Gastrocnemius medialis (tissue), 4 donors: ENCODE results near the gene MCL1. TPM values are rescaled to one million over a fixed set of nuclear protein-coding genes. Genes with fewer than 3 reads are reported as not detected.

Experiments
- ATAC-seq, 2 donors: fragments of 150-250 bp; one replicate each; pipeline ENCODE4 v1.9.1; 2016
- DNase-seq, 2 donors: peaks; one replicate each; pipeline ENCODE4 v3.0.0-alpha.2; 2019
- H3K27ac ChIP-seq, 4 donors: fragments of 200-600 bp; sonication (generic); 1 replicate in 1 of 4; 2 replicates in 3 of 4; pipeline ENCODE4 v1.5.1; 2016 to 2018; ENCODE audit warnings: mild to moderate bottlenecking in 2 of 4, moderate library complexity in 1 of 4
- H3K27me3 ChIP-seq, 3 donors: fragments of 200-600 bp; sonication (generic) in 2 of 3; 1 replicate in 1 of 3; 2 replicates in 2 of 3; pipeline versions ENCODE4 v1.5.1 to v1.6.0; 2016 to 2019; ENCODE audit warnings: mild to moderate bottlenecking in 1 of 3, moderate library complexity in 1 of 3
- H3K36me3 ChIP-seq, 2 donors: fragments of 200-600 bp; sonication (generic) in 1 of 2; one replicate each; pipeline ENCODE4 v1.5.1; 2017 to 2018
- H3K4me1 ChIP-seq, 2 donors: fragments of 200-600 bp; sonication (generic) in 1 of 2; one replicate each; pipeline ENCODE4 v1.5.1; 2016 to 2017; ENCODE audit warnings: mild to moderate bottlenecking in 2 of 2
- H3K4me3 ChIP-seq, 4 donors: fragments of 200-600 bp; sonication (generic) in 3 of 4; 1 replicate in 1 of 4; 2 replicates in 3 of 4; pipeline ENCODE4 v1.5.1; 2016 to 2019; ENCODE audit warnings: mild to moderate bottlenecking in 2 of 4
- H3K9me3 ChIP-seq, 3 donors: fragments of 200-600 bp; sonication (generic) in 2 of 3; 1 replicate in 1 of 3; 2 replicates in 2 of 3; pipeline ENCODE4 v1.5.1; 2016 to 2019
- CTCF ChIP-seq, 5 experiments: fragments of 450-650 bp in 3 of 5; fragments of 200-600 bp in 2 of 5; sonication (generic) in 2 of 5; IDR thresholded peaks in 4 of 5; conservative IDR thresholded peaks in 1 of 5; 1 replicate in 4 of 5; 2 replicates in 1 of 5; pipeline ENCODE4 v1.5.1; 2016 to 2019; ENCODE audit warnings: antibody characterized with exemption in 5 of 5, mild to moderate bottlenecking in 3 of 5, moderate library complexity in 3 of 5
- POLR2A ChIP-seq, 2 donors: fragments of 450-650 bp; IDR thresholded peaks; one replicate each; pipeline ENCODE4 v1.6.1; 2017; ENCODE audit warnings: antibody characterized with exemption in 2 of 2, mild to moderate bottlenecking in 2 of 2, moderate library complexity in 2 of 2
- in situ Hi-C, 4 donors: fragments of 200-750 bp; cut with MboI; loops; one replicate each; pipeline versions ENCODE4 v1.15.0 to v1.8.0; 2017; ENCODE audit warnings: low sequenced_read_pairs in 4 of 4
- intact Hi-C: fragments of 100-400 bp; cut with DNase I; formaldehyde crosslinking; loops from one replicate; pipeline ENCODE4 v1.15.1; 2023; ENCODE audit warnings: low total_unique reads
- total RNA-seq, 4 donors: library from RNA; depleted of rRNA; stranded (reverse); fragments of >200 nt; gene quantifications; one replicate each; pipeline versions ENCODE4 v1.1.0 to v1.2.3, GENCODE V29; 2016

MCL1 gene
- total RNA-seq, 4 donors from 2014 or later: 136 to 199 (median 176) TPM

GRCh38 chr1:150622303-150622975 lies 43.0 kb upstream of the MCL1 start:
- ATAC-seq (peak in 1 of 2 donors; percentile 28), DNase-seq (peak in 1 of 2 donors; percentile 44)
- TF ChIP-seq CTCF (IDR thresholded peaks at IDR 0.05 in 4 of 5, conservative IDR thresholded peaks at IDR 0.05 in 1 of 5) (peak in 1 of 5 experiments; percentile 20), POLR2A (IDR thresholded peaks at IDR 0.05) (no peak)
- intact Hi-C loops (no loop called here), in situ Hi-C loops (loop anchor here in 3 of 4 donors (5.0 to 10.0 kb wide), 2 partner anchors 58 to 65 kb away; no protein-coding TSS in a partner anchor)
- Histone ChIP-seq H3K9me3 (no peaks in the 10 kb centered on the region), H3K27me3 (no peaks in the 10 kb centered on the region), H3K4me3 (no peak overlapping the region), H3K36me3 (peaks cover 0 to 70% of the 10 kb centered on the region in 2 donors), H3K27ac (peak overlapping the region; percentile 70 to 79 (median 75)), H3K4me1 (peaks cover 42 to 45% of the 10 kb centered on the region in 2 donors)

GRCh38 chr1:150621497-150622302 lies 42.3 kb upstream of the MCL1 start:
- peak overlapping the region; percentile 70 to 79 (median 75) for H3K27ac ChIP-seq
- in situ Hi-C loops (loop anchor here in 3 of 4 donors (5.0 to 10.0 kb wide), 2 partner anchors 57 to 64 kb away; no protein-coding TSS in a partner anchor), intact Hi-C loops (loop anchor here (1.0 kb wide), 1 partner anchor 60 kb away; no protein-coding TSS in a partner anchor)
- peak; percentile 52 to 70 for ATAC-seq
- H3K27me3 ChIP-seq: no peaks in the 10 kb centered on the region
- peaks cover 0 to 62% of the 10 kb centered on the region in 2 donors for H3K36me3 ChIP-seq
- no peak overlapping the region for H3K4me3 ChIP-seq
- H3K9me3 ChIP-seq: no peaks in the 10 kb centered on the region
- peaks cover 40% of the 10 kb centered on the region in 2 donors for H3K4me1 ChIP-seq
- TF ChIP-seq CTCF (IDR thresholded peaks at IDR 0.05 in 4 of 5, conservative IDR thresholded peaks at IDR 0.05 in 1 of 5) (peak; percentile 66 to 78 (median 73)), POLR2A (IDR thresholded peaks at IDR 0.05) (no peak)
- DNase-seq: peak; percentile 29 to 56

GRCh38 chr1:150620919-150621318 lies 41.5 kb upstream of the MCL1 start:
- H3K27me3 ChIP-seq: no peaks in the 10 kb centered on the region
- TF ChIP-seq CTCF (IDR thresholded peaks at IDR 0.05 in 4 of 5, conservative IDR thresholded peaks at IDR 0.05 in 1 of 5): no peak
- TF ChIP-seq POLR2A (IDR thresholded peaks at IDR 0.05): no peak
- no peak for ATAC-seq

GRCh38 chr1:150619576-150620509 lies 40.4 kb upstream of the MCL1 start:
- peak; percentile 56 to 64 for ATAC-seq
- in situ Hi-C loops: loop anchor here in 3 of 4 donors (5.0 to 10.0 kb wide), 3 partner anchors 55 to 155 kb away; no protein-coding TSS in a partner anchor
- TF ChIP-seq POLR2A (IDR thresholded peaks at IDR 0.05) (peak in 1 of 2 donors; percentile 32), CTCF (IDR thresholded peaks at IDR 0.05 in 4 of 5, conservative IDR thresholded peaks at IDR 0.05 in 1 of 5) (peak in 1 of 5 experiments; percentile 31)
- no peaks in the 10 kb centered on the region for H3K9me3 ChIP-seq
- no peaks in the 10 kb centered on the region for H3K27me3 ChIP-seq
- peaks cover 0 to 44% of the 10 kb centered on the region in 2 donors for H3K36me3 ChIP-seq
- H3K4me1 ChIP-seq: peaks cover 40% of the 10 kb centered on the region in 2 donors
- intact Hi-C loops: loop anchor here (10.0 kb wide), 1 partner anchor 255 kb away; the partner anchor contains the start of gene RPRD2
- H3K27ac ChIP-seq: peak overlapping the region; percentile 70 to 79 (median 75)
- peak; percentile 11 to 41 for DNase-seq
- H3K4me3 ChIP-seq: no peak overlapping the region

More at GRCh38 chr1:150620919-150621318, 41.5 kb upstream of the MCL1 start:
- DNase-seq: no peak
- Histone ChIP-seq H3K9me3 (no peaks in the 10 kb centered on the region), H3K4me3 (no peak overlapping the region), H3K36me3 (peaks cover 0 to 54% of the 10 kb centered on the region in 2 donors), H3K4me1 (peaks cover 40% of the 10 kb centered on the region in 2 donors), H3K27ac (peak overlapping the region; percentile 70 to 79 (median 75))
- intact Hi-C loops: loop anchor here (1.0 kb wide), 1 partner anchor 60 kb away; no protein-coding TSS in a partner anchor
- in situ Hi-C loops: loop anchor here in 3 of 4 donors (5.0 to 10.0 kb wide), 2 partner anchors 56 to 64 kb away; no protein-coding TSS in a partner anchor
